Measurements from ENCODE around the gene MGAT1.

The MGAT1 gene

DNA sequence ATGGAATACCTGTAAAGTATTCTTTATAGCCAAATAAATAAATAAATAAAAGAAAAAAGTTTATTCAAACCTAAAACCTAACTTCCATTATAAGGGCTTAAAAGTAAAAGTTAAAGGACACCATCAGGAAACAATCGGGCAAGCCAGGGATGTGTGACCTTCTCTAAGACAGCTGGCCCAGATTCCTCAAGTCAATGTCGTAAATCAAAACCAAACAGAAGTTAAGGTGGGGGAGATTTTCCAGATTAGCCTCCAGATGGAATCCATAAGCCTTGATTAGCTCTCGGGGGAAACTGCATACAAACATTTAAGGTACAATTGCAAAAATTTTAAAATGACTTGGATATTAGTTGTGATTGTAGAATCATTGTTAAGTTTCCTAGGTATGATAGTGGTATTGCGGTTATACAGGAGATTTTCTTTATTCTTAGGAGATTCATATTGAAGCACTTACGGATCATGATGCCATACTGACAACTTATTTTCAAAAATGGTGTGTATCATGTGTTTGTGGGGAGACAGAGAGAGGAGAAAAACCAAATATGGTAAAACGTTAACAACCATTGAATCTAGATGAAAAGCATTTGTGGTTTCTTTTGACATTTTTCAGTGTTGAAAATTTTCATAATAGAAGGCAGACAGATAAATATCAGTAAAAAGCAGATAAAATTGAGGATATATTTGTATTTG lies 21.5 kb upstream of the MGAT1 start:
- DNase-seq: no peak

DNA sequence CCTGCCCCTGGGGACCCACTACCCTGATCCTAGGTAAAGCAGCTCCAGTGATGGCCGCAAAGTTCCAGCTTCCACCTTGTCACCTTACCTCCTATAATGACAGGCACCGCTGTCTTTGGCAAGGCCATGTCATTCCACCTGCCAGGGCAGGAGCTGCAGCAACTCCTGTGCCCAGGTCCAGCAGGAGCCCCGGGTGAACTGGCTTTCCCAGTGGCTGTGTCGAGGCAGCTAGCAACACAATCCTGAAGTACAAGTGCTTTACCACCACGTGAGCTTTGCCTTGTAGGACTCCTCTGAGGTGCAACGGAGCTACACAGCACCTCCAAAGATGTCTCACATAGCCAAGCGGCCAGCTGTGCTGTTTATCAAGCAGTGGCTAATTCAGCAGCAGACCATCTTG lies 20.7 kb upstream of the MGAT1 start:
- no peak for DNase-seq

DNA sequence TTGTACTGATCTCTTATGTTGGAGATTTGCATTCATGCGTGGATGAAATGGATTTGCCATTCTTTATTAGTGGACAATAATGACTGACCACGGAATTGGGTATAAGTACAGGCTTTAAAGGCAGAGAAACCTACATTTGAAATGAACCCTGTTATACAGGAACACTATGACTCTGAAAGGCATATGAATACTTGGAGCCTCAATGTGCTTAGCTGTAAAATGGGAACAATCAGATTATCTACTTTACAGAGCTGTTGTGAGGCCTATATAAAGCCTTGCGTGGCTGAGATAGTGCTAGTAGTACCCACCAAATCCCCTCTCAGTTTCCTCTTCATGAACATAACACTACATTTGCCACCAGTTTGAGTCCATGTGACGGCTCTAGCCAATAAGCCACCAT lies 18.9 kb upstream of the MGAT1 start:
- no peak for DNase-seq

DNA sequence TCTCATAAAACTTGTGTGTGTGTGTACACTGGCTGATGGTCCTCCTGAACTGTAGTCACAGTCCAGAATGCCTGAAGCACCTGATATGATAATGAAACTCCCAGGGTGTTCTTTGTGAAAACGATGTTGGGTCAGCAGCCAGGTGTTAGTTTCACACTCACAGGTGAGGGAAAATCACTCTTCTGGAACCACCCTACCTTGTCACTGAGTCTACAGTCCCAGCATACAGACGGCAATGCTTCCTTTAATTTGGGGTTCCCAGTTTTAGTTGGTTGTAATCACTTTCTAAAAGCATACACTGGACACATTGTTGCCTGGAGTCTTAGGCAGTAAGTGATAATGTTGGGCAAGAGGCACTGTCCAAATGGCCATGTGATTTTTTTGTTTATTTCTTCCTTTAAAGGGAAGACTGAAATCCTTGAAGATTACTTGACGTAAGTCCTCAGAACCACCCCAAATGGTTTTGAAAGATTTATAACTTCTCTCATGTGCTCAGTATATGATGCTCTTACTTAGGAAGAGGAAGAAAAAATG lies 18.2 kb upstream of the MGAT1 start:
- no peak for DNase-seq

DNA sequence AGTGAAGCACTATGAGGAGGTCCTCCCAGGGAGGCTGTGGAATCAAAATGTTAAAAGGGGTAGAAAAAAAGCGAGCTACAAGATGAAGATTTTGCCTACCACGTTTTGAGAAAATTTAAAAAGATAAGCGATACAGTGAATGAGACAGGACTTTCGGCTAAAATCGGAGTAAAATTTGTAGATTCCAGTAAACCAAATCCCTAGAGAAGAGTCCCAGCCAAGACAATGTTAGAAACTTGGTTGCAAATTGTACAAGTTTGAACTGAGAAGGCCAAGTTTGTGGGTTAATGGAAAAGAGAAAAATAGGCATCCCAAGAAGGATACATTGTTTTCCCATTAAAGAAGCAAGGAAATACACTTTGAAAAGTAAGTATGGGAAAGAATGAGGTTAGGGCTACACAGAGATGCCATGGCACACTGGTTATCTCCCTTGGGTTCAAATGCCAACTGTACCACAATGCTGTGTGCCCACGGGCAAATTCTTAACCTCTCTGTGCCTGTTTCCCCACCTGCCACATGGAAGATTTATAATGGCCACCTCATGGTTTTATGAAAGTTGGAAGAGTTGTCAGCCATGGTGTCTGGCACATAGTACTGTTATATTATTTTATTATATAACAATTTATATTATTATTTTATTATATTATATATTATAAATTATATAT lies 16.2 kb upstream of the MGAT1 start:
- no peak for DNase-seq

DNA sequence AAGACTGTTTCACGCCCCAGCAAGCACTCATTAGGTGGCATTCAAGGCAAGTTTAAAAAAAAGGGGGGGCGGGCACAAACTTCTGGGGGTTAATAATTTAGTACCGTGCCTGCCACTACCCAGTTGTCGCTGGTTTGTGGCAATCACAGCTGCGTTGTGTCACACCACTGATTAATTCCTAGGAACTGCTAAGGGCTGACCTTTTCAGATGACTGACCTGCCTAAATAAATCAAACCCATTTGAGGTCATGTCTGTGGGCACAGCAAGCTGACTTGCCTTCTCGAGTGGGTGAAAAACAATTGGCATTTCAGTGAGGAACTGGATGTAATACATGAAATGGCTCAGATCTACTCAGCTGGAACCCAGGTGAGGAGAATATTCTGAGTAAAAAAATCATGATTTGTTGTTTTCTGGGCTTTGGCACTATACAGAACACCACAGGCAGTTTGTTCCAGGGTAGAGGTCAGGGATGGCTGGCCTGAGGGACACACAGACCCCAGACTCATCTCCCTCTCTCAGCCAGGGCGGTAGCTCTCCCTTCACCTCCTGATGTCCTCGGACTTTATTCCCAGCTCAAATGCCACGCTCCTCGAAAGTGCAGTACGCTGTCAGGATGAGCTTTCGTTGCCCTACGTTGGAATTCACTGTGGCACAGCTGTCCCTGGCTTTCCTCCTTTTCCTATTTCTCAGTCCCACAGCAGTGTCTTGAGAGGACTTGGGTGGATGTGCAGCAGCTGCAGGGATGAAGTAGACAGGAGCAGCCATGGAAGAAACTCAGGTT lies 15.5 kb upstream of the MGAT1 start:
- no peak for DNase-seq

DNA sequence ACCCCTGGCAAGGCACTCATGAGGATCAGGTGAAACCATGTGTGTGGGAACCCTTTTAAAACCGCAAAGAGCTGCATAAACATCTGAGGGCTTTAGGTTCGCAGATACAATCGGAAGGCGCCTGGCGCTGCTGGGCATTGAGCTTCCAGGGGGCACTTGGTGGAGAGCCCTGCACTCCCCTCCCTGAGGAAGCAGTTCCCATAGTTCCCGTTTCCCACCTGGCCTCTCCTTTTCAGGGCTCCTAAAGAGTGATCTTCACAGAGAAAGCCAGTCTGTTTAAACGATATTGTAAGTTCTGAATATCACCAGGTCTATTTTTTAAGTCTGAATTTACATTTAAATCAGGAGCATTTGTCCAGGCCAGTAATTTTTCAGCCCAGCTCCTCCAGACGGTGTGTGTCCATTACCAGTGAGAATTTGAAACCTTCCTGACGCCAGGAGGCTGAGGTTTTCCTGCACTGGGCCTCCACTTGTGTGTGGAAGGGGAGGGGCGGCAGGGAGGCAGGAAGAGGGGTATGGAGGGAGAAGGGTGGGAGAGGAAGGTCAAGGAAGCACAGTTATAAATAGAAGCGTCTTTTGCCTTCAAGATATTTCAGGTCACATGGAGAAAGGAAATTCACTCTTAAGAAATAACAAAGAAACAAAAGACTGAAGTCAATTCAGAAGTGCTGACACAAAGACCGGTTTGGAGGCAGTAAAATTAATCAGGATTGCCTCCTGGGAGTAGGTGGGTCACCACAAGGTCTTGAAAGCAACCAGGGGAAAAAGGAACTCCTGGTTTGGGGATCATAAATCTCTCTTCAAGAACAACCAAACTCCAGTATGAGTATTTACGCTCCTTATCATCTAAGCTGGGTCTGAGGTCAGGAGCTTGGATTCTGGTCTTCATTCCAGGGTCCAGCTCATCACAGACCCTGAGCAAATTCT lies 14.3 kb upstream of the MGAT1 start:
- DNase-seq: no peak

DNA sequence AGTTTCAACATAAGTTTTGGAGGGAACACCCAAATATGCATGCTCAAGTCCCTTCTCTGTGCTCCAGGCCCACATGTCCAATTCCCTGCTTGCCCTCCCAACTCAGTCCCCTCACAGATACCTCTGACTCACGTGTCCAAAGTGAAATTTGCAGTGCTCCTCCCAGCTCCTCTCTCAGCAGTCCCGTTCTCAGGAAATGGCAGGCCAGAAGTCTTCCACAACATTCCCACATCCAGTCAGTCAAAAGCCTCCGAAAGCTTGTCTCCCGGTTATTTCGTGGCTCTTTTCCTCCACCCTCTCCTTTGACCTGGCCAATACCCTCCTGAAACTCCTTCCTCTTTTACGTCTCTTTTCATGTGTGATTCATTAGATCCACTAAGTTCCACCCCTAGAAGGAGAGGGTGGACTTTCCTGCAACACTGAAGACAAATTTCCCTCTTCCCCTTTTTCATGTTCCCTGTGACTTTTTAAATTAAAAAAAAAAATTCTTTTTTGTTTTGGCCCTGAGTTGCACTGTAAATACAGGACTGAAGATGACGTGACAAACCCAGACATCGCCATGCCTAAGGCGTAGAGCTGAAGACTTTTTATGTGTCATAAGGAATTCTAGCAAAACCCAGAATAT lies 12.8 kb upstream of the MGAT1 start:
- no peak for DNase-seq

DNA sequence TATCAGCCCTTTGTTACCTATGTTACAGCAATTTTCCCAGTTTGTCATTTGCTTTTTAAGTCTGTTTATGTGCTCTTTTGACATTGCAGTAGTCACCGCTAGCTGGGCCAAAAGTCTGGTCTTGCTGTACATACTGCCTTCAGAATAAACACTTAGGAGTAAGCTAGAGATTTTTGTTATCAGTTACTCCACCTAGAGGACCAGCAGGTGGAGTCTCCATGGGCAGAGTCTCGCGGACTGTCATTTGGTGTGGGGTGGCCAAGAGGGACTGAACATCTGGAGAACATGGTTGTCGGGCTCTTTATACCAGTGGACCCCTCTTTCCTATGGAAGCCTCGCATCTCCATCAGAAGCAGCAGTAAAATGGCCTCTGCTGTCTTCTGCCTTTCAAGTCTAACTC lies 10.8 kb upstream of the MGAT1 start:
- no peak for DNase-seq

DNA sequence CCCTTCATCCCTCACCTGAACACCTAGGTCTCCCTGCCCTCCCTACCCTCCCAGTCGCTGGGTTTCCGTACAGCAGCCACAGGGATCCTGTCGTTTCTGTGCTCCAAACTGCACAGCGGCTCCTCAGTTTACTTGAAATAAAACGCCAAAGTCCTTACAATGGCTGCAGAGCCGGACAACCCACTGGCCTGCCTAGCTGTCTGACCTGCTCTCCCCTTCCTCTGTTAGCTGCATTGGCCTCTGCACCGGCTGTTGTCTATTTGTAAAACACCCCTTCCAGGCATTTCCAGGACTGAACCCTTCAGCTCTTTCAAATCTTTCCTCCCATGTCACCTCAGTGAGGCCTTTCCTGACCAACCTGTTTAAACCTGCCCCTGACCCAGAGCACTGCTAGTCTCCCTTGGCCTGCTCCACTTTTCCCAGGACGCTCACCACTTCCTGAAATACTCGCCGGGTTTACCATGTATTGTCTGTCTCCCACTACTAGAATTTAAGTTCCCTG lies 9.1 kb upstream of the MGAT1 start:
- DNase-seq: no peak

DNA sequence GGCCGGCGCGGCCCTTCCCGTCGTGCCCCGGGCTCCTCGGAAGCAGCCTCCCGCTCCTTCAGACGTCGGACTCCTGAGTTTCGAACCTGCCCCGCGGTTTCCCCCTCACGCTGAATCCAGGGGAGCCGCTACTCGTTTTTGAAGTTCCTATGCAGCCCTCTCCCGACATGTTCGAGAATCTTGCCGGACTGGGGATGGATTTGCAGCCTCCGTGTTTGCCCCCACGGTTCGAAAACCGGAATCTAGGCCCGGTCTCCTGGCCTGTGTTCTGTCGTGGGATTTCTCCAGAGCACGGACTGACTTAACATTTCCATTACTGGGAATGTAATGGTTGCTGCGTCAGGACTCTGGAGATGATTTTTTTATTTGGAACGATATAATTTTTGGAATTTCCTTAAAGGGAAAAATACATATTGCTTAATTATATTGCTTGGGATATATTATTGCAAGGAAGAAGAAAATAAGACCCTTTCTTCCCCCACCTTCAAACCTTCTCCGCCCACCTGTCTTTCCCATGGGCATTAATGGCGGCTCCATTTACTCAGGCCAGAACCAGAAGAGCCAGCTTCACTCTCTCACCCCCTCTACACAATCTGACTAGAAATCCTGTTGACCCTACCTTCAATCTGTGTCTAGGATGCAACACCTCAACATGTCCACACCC lies 8.5 kb upstream of the MGAT1 start:
- DNase-seq: no peak

DNA sequence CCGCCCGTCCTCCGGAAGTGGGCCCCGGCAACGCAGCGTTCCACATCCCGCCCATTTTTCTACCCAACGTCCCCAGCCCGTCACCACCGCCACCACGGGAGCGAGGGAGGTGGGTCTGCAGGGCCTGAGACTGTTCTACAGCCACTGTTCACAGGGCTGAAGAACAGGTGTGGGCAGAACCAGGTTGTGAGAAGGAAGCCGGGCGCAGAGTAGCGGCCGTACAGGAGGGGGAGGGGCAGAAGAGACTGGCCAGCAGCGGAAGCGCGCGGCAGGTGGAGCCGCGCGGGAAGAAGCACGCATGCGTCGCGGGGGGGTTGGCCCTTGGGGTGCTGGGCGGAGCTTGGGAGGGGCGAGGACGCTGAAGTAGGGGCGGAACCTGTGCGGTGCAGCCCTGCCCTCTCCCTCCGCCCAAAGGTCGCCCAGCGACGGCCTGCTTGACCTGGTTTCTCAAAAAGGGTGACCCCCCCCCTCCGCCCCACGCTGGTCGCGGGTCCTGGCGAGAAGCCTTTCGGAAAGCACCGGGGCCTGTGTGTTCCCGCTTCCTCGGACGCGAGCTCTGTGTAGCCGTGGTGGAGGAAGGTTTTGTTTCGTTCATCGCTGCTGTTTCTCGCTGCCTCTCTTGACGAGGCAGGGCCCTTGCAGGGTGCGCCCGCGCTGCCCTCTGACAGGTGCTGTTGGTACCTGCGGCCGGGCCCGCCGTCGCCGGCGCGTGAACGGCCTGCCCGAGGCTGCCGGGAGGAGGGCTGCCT lies 7.8 kb upstream of the MGAT1 start:
- peak; percentile 88 to 95 for DNase-seq

DNA sequence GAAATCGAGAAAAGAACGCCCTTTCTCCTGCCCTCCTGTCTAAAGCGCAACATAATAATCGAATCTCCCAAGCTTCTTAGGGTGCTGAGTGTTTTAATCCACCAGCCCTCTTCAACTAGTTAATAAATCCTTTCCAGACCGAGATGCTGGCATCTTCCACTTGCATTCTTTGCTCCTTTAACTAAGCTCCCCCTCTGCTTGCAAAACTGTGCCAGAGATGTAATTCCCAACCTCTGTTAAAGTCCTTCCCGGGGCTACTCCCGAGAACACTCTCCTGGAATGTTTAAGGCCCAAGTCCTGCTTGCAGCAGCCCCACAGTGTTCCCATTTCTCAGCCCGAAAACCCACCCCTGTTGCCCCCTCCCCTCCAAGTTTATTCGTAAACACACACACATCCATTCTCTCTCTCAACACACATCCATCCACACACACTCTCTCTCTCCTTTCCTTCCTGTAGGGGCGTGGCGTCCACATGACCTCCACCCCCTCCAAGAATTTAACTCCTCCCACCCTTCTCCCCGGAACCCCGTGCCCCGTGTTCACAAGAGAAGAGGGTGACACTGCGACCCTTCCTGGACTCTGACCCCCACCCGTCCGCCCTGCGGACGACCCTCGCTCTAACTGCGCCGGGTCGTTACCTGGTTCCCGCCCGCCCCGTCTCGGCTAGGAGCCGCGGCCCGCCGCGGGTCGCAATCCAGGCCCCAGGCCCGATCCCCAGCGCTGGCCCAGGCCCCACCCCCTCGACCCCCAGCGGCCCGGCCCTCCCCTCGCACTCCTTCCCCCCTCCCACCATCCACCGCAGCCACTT lies 7.0 kb upstream of the MGAT1 start:
- peak; percentile 78 to 91 for DNase-seq

DNA sequence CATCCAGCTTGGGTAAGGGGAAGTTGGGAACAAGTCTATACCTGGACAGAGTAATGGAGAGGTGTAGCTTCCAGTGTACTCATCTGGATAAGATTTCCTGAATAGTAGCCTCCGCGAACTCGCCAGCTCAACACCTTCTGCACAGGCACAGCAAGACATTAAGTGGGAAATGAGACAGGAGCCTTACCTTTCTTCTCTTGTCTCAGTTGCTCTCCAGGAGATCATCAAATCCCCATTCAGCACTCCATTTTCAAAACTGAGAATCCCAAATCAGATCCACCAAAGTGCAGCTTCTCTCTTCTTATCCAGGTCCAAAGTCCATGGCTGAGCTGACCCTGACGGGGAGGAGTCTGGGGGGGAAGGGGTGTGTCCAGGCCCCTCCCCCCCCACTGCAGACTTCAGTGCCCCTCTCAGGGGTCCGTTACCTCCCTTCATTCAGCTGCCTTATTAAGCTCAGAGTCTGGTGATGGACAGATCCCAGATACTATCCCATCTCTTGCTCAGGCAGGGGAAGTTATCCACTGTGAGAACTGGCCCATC lies 5.9 kb upstream of the MGAT1 start:
- DNase-seq: no peak

DNA sequence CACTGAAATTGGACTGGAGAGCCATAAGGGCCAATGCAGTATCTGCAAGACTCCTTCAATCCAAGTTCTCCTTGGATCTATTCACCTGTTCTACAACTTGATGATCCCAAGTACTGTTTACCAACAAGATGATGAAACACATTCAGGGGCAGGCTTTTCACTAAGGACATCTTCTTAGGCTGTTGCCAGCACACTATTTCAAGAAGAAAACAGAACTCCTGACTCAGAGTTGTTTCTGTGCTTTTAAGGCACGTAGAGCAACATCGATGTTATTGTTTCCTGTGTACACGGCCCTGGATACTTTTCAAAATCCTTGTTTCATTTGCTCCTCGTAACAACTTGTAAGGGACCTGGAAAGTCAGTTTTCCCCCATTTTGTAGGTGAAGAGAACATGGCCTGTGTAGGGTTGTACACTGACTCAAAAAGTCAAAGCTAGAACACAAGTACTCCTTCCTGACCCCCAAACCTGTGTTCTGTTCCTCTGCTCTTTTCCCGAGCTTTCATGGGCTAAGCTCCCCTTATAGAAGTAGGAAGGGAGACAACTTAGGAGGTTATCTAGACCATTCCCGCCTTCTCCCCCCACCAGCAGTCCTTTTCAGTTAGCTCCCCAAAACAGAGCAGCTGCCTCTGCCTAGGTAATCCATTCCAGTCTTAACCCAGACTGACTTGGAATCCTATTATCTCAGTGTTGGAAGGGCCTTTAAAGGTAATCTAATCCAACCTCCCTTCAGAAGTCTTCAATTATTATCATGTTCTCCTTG lies 5.2 kb upstream of the MGAT1 start:
- DNase-seq: no peak

DNA sequence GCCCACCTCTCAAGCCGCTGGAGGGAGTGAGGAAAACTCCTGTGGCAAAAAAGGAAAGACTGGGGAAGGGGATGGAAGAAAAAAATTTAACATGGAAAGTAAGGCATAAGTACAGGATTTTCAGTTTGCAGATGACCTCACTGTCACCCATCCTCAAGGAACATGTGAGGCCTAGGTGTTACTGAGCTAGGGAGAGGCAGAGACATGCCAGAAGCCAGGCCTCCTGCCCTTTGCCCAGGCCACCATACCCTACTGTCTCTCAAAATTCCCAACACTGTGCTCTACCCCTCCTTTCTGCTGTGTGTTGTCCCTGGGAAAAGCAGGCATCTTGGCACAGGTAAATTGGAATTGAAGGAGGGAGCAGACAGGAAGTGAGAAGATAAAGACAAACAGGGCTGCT lies 4.4 kb upstream of the MGAT1 start:
- DNase-seq: no peak

DNA sequence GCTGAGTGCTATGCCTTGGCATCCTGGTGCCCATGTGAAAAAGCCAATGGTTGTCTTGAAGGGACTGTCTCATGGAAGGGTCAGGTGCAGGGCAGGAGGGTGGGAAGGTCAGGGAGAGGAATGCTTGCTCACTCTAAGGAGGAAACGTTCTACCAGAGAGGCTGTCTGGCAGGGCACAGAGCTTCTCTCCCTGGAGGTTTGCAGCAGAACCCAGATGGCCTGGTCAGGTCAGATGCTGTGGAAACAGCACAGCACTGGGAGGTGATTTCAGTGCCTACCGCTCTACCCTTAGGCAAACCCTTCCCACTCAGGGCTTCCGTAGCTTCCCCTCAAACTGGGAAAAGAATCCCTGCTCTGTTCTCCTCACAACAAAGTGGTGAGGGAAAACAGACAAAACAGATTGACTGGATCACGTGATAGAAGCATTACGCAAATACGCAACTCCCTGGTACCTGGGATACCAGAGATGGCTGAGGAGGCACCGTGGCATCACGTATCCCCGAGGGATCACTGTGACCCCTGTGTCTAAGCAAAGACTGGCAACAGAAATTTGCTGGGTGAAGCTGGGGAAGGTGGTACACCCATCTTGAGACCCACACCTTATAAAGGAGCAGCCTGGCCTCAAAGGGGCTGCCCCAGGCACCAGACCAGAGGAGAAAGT lies 3.9 kb upstream of the MGAT1 start:
- no peak for DNase-seq

DNA sequence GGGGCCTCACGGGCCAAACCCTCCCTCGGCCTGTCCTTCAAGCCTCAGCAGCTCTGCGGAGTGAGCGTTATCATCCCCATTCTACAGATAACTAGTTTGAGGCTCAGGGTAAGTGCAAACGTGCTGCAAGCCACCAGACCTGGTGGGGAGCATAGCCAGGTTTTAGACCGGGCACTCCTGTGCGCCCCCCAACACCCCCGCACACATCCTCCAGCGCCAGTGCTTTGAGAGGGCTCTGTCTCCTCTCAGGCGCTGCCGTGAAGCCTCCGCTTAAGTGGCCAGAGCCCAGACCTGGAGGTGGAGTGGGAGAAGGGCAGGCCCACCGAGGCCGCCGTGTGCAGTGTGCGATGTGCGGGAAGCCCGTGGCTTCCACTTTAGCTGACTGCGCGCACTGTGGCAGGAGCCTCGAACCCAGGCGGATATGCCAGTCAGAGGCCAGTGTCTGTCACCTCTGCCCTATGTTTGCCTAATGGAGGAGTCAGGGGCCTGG lies 1.6 kb upstream of the MGAT1 start:
- DNase-seq: no peak

Measured in NCI-H2081 (cell line).